ENCODE measurements around the gene PATE2.

The PATE2 gene

DNA sequence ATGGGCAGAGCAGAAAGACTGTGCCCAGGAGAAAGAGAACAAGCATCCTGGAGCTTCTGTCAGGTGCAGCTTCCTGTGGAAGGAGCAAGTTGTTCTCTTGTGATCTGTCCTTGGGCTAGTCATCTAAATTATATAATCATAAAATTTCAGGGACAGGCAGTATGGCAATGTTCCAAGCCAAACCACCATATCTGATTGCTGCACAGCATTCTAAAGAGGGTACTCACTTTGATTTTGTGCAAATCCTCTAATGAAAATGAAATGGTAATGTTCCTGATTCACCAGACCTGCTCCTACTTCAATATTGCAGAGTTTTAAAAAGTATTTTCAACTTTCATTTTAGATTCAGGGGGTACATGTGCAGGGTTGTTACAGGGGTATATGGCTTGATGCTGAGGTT lies at the start of gene PATE2:
TSS of gene PATE2 (minus strand) at position 101 of the 400 bp plus-strand sequence. CDS start at position 46, 55 bp downstream.
- DNase-seq (ENCODE audit: low read depth in 3 of 3): no peak

DNA sequence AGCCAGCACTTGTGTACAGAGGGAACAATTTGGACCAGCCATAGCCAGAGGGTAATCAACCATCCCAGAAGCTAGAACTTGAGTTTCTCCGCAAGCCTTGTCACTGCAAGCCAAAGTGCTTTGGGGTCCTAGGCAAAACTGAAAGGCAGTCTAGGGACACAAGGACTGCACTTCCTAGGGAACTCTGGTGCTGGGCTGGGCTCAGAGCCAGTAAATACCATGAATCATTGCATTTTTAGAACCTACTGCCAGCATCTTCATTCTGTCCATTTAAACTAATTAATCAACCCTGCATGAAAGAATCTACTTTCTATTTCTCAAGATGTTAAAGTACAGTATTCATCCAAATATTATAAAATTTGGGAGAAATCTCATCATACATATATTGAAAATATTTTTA lies 29.3 kb upstream of the PATE2 start:
- no peak for DNase-seq (ENCODE audit: low read depth in 3 of 3)

DNA sequence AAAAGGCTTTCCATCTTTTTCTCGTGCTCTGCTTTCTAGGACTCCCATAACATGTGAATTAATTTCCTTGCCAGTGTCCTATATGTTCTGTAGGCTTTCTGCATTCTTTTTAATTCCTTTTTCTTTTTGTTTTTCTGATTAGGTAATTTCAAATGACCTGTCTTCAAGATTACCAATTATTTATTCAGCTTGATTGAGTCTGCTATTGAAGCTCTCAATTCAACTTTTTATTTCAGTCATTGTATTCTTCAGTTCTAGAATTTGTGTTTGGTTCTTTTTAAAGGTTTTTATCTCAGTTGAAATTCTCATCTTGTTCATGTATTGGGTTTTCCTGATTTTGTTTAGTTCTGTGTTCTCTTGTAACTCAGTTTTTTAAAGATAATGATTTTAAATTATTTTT lies 23.8 kb upstream of the PATE2 start:
- DNase-seq (ENCODE audit: low read depth in 3 of 3): no peak

DNA sequence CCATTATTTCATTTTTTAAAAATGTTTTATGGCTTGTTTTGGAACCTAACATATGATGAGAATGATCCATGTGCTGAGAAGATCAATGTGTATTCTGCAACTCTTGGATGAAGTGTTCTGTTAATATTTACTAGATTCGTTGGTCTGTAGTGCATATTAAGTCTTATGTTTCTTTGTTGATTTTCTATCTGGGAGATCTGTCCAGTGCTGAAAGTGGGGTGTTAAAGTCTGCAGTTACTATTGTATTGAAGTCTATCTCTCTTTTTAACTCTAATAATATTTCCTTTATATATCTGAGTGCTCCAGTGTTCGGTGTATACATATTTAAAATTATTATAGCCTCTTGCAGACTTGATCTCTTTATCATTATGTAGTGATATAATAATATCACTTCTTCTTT lies 21.2 kb upstream of the PATE2 start:
- no peak for DNase-seq (ENCODE audit: low read depth in 3 of 3)

DNA sequence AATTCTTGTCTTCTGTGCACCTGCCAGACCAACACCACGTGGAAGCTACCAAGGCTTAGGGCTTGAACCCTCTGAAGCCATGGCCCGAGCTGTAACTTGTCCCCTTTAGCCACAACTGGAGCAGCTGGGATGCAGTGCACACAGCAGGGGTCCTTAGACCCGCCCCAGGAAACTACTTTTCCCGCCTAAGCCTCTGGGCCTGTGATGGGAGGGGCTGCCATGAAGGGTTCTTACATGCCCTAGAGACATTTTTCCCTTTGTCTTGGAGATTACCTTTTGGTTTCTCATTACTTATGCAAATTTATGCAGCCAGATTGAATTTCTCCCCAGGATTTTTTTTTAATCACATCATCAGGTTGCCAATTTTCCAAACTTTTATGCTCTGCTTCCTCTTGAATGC lies 19.0 kb upstream of the PATE2 start:
- DNase-seq (ENCODE audit: low read depth in 3 of 3): no peak

DNA sequence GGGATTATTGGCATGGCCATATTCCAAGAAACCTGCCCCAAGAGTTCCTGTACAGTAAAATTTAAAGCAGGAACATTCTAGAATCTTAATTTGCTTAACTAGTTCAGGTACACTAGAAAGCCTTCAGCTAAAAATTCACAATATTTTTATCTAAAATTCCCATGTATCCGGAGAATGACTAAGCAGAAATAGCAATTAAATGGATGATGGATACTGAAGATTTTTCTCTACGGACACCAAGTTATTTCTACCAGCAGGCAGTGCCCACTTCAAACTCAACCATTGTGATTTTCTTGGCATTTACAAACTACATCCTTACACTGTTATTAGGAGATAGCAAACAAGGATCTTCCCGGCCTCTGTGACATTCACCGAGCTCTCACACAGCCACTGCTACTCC lies 12.2 kb upstream of the PATE2 start:
- no peak for DNase-seq (ENCODE audit: low read depth in 3 of 3)

DNA sequence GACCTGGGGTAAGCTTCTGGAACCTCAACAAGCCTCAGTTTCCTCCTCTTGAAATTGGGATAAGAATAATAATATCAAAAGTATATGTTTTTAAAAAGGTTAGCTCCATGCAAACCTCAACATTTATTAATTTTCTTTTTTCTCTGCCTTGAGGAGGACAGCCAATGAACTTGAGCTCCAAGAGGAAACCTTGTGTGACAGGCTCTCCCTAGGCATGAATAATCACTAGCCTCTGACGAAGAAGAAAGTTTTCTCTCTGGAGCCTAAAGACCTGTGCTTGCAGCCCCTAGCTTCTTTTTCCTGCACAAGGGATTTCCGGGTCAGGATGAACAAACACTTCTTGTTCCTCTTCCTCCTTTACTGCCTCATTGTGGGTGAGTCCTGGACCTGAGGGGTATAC lies 9.2 kb upstream of the PATE2 start, which contains the start of gene PATE3:
TSS of gene PATE3 (plus strand) at position 301 of the 400 bp plus-strand sequence. CDS start at position 326, 25 bp downstream.
- no peak for DNase-seq (ENCODE audit: low read depth in 3 of 3)

DNA sequence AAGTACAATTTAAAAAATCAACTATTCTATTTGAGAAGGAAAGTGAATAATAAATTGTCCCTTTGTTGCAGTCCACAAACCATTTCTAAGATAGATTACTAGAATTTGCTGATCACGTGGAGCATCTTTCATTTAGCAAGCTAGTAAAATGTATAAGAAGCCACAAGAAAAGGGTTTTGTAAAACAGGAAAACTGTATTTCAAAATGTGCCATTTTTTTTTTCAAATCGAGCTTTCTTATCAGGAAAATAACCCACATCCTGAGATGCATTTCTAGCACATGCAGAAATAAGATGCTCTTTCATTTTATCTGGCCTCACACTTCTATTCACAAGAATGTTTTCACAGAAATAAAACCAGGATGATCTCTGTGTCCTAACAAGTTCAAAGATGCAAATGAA lies 6.0 kb upstream of the PATE2 start:
- DNase-seq (ENCODE audit: low read depth in 3 of 3): no peak

DNA sequence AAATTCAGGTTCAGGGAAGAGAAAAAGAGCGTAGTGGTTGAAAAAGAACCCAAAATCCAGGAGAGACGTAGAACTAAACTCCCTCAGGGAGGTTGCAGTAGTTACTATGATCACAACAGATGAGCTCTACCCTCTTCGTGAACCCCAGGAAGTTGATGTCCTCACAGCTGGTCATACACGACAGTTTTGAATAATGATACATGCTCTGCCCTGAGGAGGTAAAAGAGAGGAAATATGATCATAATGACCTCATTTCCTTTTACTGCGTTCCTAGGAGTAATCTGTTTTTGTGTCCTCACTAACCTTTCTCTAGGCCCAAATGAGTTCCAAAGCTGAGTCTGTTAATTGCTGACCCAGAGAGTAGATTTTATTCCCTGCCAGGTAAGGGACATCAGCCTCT lies 1.3 kb downstream of the PATE2 start:
- DNase-seq (ENCODE audit: low read depth in 3 of 3): no peak

DNA sequence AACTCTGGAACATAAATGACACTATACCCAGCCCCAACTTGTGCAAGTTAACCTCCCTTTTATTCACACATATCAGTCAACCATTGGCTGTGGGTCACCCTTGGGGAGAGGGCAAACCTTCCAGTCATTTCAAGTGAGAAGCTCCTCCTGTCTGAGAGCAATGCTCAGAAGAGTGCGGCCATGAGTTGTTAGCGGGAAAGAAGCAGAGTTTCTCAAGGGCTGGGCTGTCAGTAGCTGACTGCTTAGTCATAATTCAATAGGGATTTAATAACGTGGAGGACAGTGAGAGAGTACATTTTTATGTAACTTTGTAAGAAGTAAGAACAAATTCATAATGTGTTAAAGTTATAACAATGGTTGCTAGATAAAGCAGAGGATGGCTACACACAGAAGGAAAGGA lies 5.1 kb downstream of the PATE2 start:
- no peak for DNase-seq (ENCODE audit: low read depth in 3 of 3)

DNA sequence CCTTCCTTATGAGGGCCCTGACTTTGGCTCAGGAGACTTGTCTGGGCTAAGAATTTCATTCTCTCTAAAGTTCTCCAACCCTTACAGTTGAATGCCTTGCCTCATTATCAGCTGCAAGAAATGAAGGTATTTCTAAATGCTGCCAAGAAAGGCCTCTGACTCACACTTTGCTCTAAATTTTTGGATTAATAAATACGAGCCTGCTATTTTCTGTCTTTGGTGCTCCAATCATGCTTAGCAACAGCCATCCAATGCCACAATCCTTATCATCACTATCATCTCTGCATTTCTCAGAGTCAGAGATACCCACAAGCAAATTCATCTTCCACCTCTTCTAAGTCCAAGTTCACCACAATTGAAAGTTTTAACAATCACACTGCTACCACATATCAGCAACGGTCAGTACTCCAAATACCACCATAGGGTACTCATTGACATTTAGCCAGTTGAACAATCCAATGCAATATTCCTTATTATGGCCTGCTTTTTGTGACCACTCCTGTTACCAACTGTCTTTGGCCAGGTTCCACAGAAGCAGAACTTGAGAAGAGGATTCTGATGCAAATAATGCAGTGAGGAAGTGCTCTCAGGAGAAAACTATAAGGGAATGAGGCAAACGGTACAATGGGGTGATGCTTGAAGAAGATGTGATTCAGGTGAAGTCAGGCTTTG lies 5.7 kb downstream of the PATE2 start:
- DNase-seq (ENCODE audit: low read depth in 3 of 3): no peak

DNA sequence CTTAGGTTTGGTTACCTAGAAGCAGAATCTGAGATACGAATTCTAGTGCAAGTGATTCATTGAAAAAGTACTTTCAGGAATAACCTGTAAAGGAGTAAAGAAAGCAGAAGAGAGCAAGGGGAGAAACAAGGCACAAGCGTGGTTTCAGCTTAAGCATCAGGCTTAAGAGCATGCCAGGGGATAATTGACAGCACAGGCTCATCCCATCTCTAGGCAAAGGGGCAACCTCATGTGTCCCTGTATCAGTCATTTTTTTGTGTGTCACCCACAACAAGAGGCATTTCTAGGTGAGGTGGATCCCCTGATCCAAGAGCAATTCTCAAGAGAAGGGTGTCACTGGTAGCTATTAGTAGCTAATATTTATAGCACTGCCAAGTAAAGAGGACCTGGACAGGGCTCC lies 8.0 kb downstream of the PATE2 start:
- no peak for DNase-seq (ENCODE audit: low read depth in 3 of 3)

DNA sequence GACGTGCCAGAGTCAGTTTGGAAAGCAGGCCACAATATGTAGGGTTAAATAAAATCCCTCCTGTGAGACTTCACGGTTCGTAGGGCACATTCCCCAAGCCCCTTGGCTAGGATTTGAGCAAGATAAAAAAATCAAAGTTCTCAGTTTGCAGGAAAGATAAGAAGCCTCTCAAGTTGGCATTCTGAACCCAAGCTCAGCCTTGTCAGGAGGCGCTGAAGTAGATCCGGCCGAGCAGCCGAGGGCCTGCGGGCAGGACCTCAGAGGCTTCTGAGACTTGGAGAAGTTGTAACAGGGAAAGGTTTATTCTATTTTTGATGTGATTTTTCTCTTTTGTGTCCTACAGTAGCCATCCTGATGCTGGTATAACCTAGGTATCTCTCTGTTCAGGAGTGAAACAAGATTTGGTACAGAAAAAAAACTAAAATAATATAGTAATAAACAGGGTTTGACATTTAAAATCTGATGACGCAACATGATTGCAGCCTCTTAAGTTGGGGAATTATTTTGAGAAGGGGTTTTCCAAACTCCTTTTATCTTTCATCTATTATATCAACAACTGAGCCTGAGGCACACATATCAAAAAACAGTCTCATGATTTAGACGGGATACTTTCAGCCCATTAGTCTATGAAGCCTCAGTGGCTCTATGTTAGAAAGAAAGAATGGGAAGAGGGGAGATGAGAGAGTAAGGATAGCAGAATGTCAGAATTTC lies 10.1 kb downstream of the PATE2 start:
- DNase-seq (ENCODE audit: low read depth in 3 of 3): no peak

DNA sequence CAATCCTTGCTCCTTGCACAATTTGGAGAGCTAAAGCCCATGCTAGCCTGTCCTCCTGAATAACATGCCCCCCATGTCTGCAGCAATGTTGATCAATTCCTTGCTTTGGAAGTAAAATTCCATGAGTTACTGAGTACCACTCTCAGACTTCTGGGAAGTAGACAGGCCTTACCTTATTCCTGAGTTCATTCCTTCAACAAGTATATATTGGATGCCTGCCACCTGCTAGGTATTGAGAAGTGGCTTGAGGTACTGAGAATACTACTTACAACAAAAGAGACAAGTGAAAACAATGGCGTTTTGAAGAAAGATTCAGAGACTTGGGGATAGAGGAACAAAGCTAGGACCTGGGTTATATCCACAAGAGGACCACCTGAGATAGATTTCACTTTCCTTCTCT lies 12.4 kb downstream of the PATE2 start:
- DNase-seq (ENCODE audit: low read depth in 3 of 3): no peak

DNA sequence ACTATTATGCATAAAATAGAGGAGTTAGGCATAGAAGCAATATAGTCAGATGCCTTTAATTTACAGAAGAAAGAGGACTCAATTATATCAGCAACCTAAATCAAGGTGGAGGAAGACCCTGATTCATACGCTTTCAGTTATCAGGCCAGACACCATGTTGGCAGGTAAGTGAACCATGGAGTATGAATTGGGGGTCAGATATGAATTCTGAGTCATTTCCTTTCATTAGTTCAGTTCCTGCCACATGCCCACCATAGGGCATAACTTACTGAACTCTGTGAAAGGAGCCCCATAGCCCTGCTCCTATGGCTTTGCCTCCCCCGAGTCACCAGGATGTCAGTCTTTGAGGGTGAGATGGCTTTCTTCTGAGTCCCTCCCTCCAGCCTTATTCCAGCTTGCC lies 15.1 kb downstream of the PATE2 start:
- DNase-seq (ENCODE audit: low read depth in 3 of 3): no peak

DNA sequence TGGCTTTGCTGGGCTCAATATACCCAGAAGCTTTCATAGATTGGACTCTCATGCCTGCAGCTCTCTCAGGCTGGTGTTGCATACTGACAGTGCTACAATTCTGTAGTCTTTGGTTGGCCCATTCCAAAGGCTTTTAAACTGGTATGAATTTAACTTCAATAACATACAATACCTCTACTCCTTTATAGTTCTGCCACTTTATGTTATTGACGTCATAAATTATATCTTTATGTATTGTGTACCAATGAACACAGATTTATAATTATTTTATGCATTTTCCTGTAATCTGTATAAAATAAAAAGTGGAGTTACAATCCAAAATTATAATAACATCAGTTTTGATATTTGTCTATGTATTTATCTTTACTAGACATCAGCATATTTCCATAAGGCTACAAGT lies 16.2 kb downstream of the PATE2 start:
- no peak for DNase-seq (ENCODE audit: low read depth in 3 of 3)

DNA sequence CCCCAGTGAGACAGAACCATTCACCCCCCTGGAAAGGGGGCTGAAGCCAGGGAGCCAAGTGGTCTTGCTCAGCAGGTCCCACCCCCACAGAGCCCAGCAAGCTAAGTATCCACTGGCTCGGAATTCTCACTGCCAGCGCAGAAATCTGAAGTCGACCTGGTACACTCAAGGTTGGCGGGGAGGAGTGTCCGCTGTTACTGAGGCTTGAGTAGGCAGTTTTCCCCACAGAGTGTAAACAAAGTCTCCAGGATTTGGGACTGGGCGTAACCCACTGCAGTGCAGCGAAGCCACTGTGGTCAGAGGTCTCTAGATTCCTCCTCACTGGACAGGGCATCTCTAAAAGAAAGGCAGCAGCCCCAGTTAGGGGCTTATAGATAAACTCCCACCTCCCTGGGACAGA lies 22.6 kb downstream of the PATE2 start:
- DNase-seq (ENCODE audit: low read depth in 3 of 3): no peak

DNA sequence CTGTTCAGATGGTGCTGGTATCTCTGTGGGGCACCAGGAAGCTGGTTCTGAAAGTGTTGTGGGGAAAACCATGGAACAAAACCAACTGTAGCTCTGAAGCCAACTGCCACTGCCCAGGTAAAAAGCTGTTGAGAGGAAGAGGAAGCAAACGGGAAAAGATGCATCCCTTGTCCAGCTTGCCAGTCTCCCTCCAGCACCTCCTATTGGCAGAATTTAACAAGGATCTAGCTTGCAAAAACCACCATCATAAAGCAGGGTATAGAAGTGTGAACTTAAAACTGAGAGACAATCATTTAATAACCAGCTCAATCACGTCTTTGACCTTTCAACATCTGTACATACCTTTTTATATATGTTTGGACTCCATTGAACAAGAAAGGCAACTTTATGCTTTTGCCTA lies 28.0 kb downstream of the PATE2 start:
- DNase-seq (ENCODE audit: low read depth in 3 of 3): no peak

DNA sequence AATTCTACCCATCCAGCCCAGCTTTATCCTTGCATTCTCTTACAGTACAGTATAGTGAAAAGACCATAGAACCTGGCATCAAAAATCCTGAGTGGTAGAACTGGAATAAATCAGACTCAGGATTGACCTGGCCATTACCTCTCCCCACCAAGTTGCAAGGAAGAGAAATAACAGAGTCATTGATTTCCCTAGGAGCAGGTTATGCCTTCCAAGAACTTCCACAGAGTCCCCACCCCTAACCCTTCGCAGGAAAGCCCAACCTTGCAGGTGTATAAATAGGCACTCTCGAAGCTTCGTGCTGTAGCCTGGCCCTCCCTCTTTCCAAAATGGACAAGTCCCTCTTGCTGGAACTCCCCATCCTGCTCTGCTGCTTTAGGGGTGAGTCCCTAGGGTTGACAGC lies 32.6 kb downstream of the PATE2 start, which contains the start of gene PATE1:
TSS of gene PATE1 (plus strand) at position 301 of the 400 bp plus-strand sequence. CDS start at position 327, 26 bp downstream.
- no peak for DNase-seq (ENCODE audit: low read depth in 3 of 3)

DNA sequence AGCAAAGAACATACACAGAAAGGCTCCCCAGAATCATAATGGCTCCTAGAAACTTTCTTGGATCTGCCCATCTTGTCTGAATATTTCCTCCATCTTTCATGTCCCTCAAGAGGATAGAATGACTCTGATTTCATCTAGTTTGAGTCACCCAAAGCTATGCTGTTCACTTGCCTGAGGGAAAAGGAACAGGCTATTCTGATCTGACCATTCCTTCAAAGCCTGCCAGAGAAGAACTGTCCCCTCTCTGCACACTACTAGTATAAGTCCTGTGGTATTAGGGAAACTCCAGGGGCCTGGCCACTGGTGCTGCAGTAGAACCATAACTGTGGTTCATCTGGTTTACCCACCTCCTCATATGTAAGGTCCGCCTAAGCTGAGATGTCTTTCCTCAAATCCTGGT lies 34.9 kb downstream of the PATE2 start:
- DNase-seq (ENCODE audit: low read depth in 3 of 3): no peak

DNA sequence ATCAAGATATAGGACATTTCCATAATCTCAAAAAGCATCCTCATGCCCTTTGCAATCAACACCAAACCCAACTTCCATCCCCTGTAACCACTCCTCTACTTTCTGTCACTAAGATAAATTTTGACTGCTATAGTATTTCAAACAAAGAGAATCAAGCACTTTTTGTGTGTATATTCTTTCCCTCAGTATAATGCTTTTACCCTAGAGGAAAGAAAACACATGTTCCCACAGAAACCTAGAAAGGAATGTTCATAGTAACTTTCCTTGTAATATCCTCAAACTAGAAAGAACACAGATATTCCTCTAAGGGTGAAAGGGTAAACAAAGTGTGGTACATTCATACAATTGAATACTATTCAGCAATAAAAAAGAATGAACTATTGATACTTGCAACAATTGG lies 38.0 kb downstream of the PATE2 start:
- DNase-seq (ENCODE audit: low read depth in 3 of 3): no peak

DNA sequence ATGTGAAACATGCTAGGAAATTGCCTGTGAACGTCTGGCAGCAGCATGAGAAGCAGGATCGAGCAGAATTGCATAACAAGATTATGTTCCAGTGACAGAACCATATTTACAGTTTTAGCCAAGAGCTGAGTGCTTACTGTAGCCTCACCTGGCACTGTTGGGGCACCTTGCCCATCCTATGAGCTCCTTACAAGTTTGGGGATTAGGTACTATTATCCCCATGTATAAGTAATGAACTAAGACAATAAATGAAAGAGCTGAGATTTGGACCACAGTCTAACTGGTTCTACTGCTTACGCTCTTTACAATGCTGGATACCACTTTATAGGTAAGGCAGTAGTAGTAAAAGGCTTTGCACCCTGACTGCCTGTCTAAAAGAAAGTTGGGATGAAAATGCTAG lies 49.7 kb downstream of the PATE2 start:
- no peak for DNase-seq (ENCODE audit: low read depth in 3 of 3)
